Loucy (cell line): ENCODE measurements around the gene PHYHIPL.

Experiments used
- EZH2phosphoT487 ChIP-seq: fragments of 200-600 bp; IDR thresholded peaks from 2 replicates; pipeline ENCODE4 v1.6.1; 2018; ENCODE audit warnings: antibody characterized with exemption, mild to moderate bottlenecking, moderate library complexity, borderline replicate concordance
- TF ChIP-seq, protein P1 (sequence below): fragments of 200-600 bp; sonication (generic); conservative IDR thresholded peaks from 2 replicates; pipeline ENCODE4 v1.5.1; 2014; ENCODE audit warnings: mild to moderate bottlenecking, antibody characterized with exemption, low read length

DNA sequence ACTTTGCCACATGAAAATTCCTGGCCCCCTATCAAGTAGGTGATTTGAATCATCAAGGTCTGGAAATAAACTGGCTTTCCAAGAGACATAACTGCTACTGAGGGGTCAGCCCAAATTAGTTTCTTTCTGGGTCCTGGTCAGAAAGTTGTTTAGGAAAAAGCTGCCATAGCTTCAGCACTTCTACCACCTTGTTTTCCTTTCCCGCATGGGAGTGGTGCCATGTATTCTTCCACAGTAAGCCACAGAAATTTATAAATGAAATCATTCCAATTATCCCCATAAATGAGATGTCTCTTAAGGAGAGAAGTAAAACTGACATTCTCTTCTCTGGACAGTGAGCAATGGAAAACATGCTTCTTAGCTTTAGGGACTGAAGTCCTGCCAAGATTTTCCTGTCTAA lies 80.8 kb downstream of the PHYHIPL start:
- TF ChIP-seq, protein P1, sequence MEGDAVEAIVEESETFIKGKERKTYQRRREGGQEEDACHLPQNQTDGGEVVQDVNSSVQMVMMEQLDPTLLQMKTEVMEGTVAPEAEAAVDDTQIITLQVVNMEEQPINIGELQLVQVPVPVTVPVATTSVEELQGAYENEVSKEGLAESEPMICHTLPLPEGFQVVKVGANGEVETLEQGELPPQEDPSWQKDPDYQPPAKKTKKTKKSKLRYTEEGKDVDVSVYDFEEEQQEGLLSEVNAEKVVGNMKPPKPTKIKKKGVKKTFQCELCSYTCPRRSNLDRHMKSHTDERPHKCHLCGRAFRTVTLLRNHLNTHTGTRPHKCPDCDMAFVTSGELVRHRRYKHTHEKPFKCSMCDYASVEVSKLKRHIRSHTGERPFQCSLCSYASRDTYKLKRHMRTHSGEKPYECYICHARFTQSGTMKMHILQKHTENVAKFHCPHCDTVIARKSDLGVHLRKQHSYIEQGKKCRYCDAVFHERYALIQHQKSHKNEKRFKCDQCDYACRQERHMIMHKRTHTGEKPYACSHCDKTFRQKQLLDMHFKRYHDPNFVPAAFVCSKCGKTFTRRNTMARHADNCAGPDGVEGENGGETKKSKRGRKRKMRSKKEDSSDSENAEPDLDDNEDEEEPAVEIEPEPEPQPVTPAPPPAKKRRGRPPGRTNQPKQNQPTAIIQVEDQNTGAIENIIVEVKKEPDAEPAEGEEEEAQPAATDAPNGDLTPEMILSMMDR = no peak
- TF ChIP-seq EZH2phosphoT487 = no peak
